Gastrocnemius medialis (tissue), 4 donors: Measurements from ENCODE around the gene SHISA6.

Source experiments
- CTCF ChIP-seq, 5 experiments: fragments of 450-650 bp in 3 of 5; fragments of 200-600 bp in 2 of 5; sonication (generic) in 2 of 5; IDR thresholded peaks in 4 of 5; conservative IDR thresholded peaks in 1 of 5; 1 replicate in 4 of 5; 2 replicates in 1 of 5; pipeline ENCODE4 v1.5.1; 2016 to 2019; ENCODE audit warnings: antibody characterized with exemption in 5 of 5, mild to moderate bottlenecking in 3 of 5, moderate library complexity in 3 of 5
- POLR2A ChIP-seq, 2 donors: fragments of 450-650 bp; IDR thresholded peaks; one replicate each; pipeline ENCODE4 v1.6.1; 2017; ENCODE audit warnings: antibody characterized with exemption in 2 of 2, mild to moderate bottlenecking in 2 of 2, moderate library complexity in 2 of 2

DNA sequence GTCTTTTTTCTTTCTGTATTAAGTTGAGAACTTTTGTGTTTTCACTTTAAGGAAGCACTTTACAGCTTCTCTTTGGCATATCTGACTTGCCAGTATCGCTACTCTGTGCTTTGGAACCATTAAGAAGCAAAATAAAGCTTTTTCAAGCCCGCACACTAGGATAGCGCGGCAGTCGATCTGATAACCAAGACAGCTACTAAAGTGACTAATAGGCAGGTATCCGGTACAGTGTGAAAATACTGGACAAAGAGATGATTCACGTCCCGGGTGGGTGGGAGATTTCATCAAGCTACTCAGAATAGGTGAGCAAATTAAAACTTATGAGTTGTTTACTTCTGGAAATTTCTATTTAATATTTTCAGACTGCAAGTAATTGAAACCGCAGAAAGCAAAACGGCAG lies 53.8 kb downstream of the SHISA6 start:
- TF ChIP-seq CTCF (IDR thresholded peaks at IDR 0.05 in 4 of 5, conservative IDR thresholded peaks at IDR 0.05 in 1 of 5) (no peak), POLR2A (IDR thresholded peaks at IDR 0.05) (no peak)
